OCI-LY7 (cell line): Measurements from ENCODE around the gene CDKN2AIPNL. TPM values are rescaled to one million over a fixed set of nuclear protein-coding genes. Genes with fewer than 3 reads are reported as not detected.
"Not testable (repeated sequence)": the region's sequence is repeated elsewhere in the genome, so short reads cannot be mapped to it uniquely, and the experiment has no call there.

Experiments
- BruUV-seq: library from RNA; stranded (reverse); fragments of 400-500 nt; replicated peaks from 2 replicates; lab custom pipeline; 2021; lab: Mats Ljungman, UMichigan
- CTCF ChIA-PET: fragments of 300-600 bp; sonication (Branson Sonifier 250); formaldehyde crosslinking; loops from one replicate; lab custom pipeline; 2022; ENCODE audit warnings: antibody characterized with exemption; ENCODE audit not compliant: unreplicated experiment; lab: Charles Lee
- POLR2A ChIA-PET: fragments of 300-600 bp; sonication (Branson Sonifier 250); formaldehyde crosslinking; loops from one replicate; lab custom pipeline; 2022; ENCODE audit warnings: antibody characterized with exemption; lab: Charles Lee
- DNase-seq: peaks from one replicate; pipeline ENCODE4 v3.0.0-alpha.2; 2015; ENCODE audit warnings: low spot score
- H2AFZ ChIP-seq: fragments of 200-600 bp; sonication (generic), shearing (Covaris generic); 2 replicates; pipeline ENCODE4 v1.6.1; 2014; ENCODE audit warnings: mild to moderate bottlenecking, antibody characterized with exemption, low read length, moderate library complexity
- H3K27ac ChIP-seq: fragments of 200-600 bp; sonication (generic); 2 replicates; pipeline ENCODE4 v1.5.1; 2014; ENCODE audit warnings: mixed run types, low read depth, mild to moderate bottlenecking, moderate library complexity, low read length, inconsistent platforms; ENCODE audit not compliant: poor library complexity, severe bottlenecking
- H3K36me3 ChIP-seq: fragments of 200-600 bp; sonication (generic); 2 replicates; pipeline ENCODE4 v1.6.1; 2014; ENCODE audit warnings: mild to moderate bottlenecking, antibody characterized with exemption, low read length, moderate library complexity, mixed read lengths; ENCODE audit not compliant: insufficient read depth
- H3K4me1 ChIP-seq: fragments of 200-600 bp; sonication (generic); 2 replicates; pipeline ENCODE4 v1.5.1; 2014; ENCODE audit warnings: mild to moderate bottlenecking, low read length; ENCODE audit not compliant: insufficient read depth, poor library complexity, severe bottlenecking
- H3K4me2 ChIP-seq: fragments of 200-600 bp; sonication (generic); 2 replicates; pipeline ENCODE4 v1.6.1; 2014; ENCODE audit warnings: mild to moderate bottlenecking, low read length
- H3K4me3 ChIP-seq: fragments of 200-600 bp; sonication (generic); 2 replicates; pipeline ENCODE4 v1.5.1; 2014; ENCODE audit warnings: mild to moderate bottlenecking, low read depth, low read length; ENCODE audit not compliant: poor library complexity, severe bottlenecking
- H3K79me2 ChIP-seq: fragments of 200-600 bp; sonication (generic); 2 replicates; pipeline ENCODE4 v1.6.1; 2016; ENCODE audit warnings: low read depth, mild to moderate bottlenecking, low read length, moderate library complexity, mixed read lengths; ENCODE audit not compliant: insufficient read depth
- H3K9me2 ChIP-seq: fragments of 200-600 bp; sonication (generic); 2 replicates; pipeline ENCODE4 v1.6.1; 2016; ENCODE audit warnings: mild to moderate bottlenecking, low read length, mixed read lengths; ENCODE audit not compliant: insufficient read depth
- H3K9me3 ChIP-seq: fragments of 200-600 bp; sonication (generic); 2 replicates; pipeline ENCODE4 v1.6.1; 2014; ENCODE audit warnings: mild to moderate bottlenecking, mixed run types, low read length, mixed read lengths
- H4K20me1 ChIP-seq: fragments of 200-600 bp; sonication (generic); 2 replicates; pipeline ENCODE4 v1.6.1; 2014; ENCODE audit warnings: mild to moderate bottlenecking, antibody characterized with exemption, low read length, moderate library complexity, mixed read lengths; ENCODE audit not compliant: insufficient read depth
- CTCF ChIP-seq: fragments of 200-600 bp; sonication (generic); conservative IDR thresholded peaks from 2 replicates; pipeline ENCODE4 v1.5.1; 2014; ENCODE audit warnings: mild to moderate bottlenecking, antibody characterized with exemption, low read length, moderate library complexity, mixed read lengths
- EZH2phosphoT487 ChIP-seq: fragments of 200-600 bp; sonication (generic); IDR thresholded peaks from 2 replicates; pipeline ENCODE4 v1.6.1; 2018; ENCODE audit warnings: low read depth, borderline replicate concordance, mild to moderate bottlenecking, mixed run types, antibody characterized with exemption, low read length, moderate library complexity, mixed read lengths
- intact Hi-C: fragments of 100-400 bp; cut with micrococcal nuclease; formaldehyde crosslinking; loops from one replicate; pipeline ENCODE4 v1.10.0; 2022; ENCODE audit not compliant: unreplicated experiment
- total RNA-seq, 2 experiments: library from RNA; depleted of rRNA in 1 of 2; stranded (reverse); fragments of >200 nt in 1 of 2; shearing (Covaris generic) in 1 of 2; gene quantifications; 2 replicates each; pipeline ENCODE4 v1.2.3, GENCODE V29; 2014 to 2022

The CDKN2AIPNL gene
- total RNA-seq, 2 experiments from 2014 or later: 45.7 to 47.8 TPM

- no peak overlapping the region for H3K27ac ChIP-seq
- intact Hi-C loops: no loop called here
- H3K9me2 ChIP-seq: no peaks in the 10 kb centered on the region
- no peak overlapping the region for H3K4me3 ChIP-seq
- no TSS peak for BruUV-seq
- peaks cover under 1% of the 10 kb centered on the region; the same call in 1 of the 2 replicates for H3K79me2 ChIP-seq
- ChIA-PET POLR2A (interaction anchor here (0.7 to 2.4 kb wide), 5 partner anchors 8 to 30 kb away, joined by 3 to 9 read pairs (median 4); no protein-coding TSS in a partner anchor), CTCF (no interaction called here)
- DNase-seq: no peak
- TF ChIP-seq EZH2phosphoT487 (no peak), CTCF (no peak)
- no peak overlapping the region for H2AFZ ChIP-seq
- H4K20me1 ChIP-seq: no peaks in the 10 kb centered on the region
- H3K4me1 ChIP-seq: no peaks in the 10 kb centered on the region
- no peaks in the 10 kb centered on the region for H3K9me3 ChIP-seq
- H3K4me2 ChIP-seq: no peak overlapping the region
- peaks cover 76% of the 10 kb centered on the region for H3K36me3 ChIP-seq
Observed at GRCh38 chr5:134380346-134380745, 31.3 kb downstream of the CDKN2AIPNL start.

GRCh38 chr5:134374232-134374631, 37.4 kb downstream of the CDKN2AIPNL start:
- H3K9me3 ChIP-seq: no peaks in the 10 kb centered on the region
- ChIA-PET POLR2A (interaction anchor here (1.1 kb wide), 1 partner anchor 171 kb away, joined by 3 read pairs; no protein-coding TSS in a partner anchor), CTCF (no interaction called here)
- TF ChIP-seq EZH2phosphoT487 (no peak), CTCF (peak; percentile 37; the same call in 1 of the 2 replicates)
- H3K4me1 ChIP-seq: peaks cover 17% of the 10 kb centered on the region
- no peak overlapping the region for H3K4me3 ChIP-seq
- H3K79me2 ChIP-seq: peaks cover 37% of the 10 kb centered on the region
- no TSS peak for BruUV-seq
- intact Hi-C loops: loop anchor here (5.0 kb wide), 2 partner anchors 147 to 363 kb away; partner anchors contain the start of genes CAMLG and PPP2CA
- peak; percentile 20 for DNase-seq
- H3K36me3 ChIP-seq: peaks cover 34% of the 10 kb centered on the region; the same call in 1 of the 2 replicates
- peaks cover 7% of the 10 kb centered on the region; the same call in 1 of the 2 replicates for H4K20me1 ChIP-seq
- H3K9me2 ChIP-seq: no peaks in the 10 kb centered on the region
- H3K27ac ChIP-seq: no peak overlapping the region
- H3K4me2 ChIP-seq: no peak overlapping the region
- H2AFZ ChIP-seq: no peak overlapping the region

GRCh38 chr5:134373633-134374032, 38.0 kb downstream of the CDKN2AIPNL start:
- H3K4me3 ChIP-seq, CTCF ChIA-PET, H2AFZ ChIP-seq, H3K4me2 ChIP-seq, POLR2A ChIA-PET, H4K20me1 ChIP-seq, DNase-seq, H3K9me2 ChIP-seq, BruUV-seq, H3K9me3 ChIP-seq, H3K27ac ChIP-seq: not testable (repeated sequence)
- Histone ChIP-seq H3K79me2 (peaks cover 37% of the 10 kb centered on the region), H3K4me1 (peaks cover 17% of the 10 kb centered on the region), H3K36me3 (peaks cover 34% of the 10 kb centered on the region; the same call in 1 of the 2 replicates)
- intact Hi-C loops: loop anchor here (5.0 kb wide), 2 partner anchors 146 to 364 kb away; partner anchors contain the start of genes CAMLG and PPP2CA
